Peyer's patch (tissue), 4 donors: ENCODE measurements around the gene RNF13.

Experiments
- POLR2A ChIP-seq, 2 donors: fragments of 450-650 bp; IDR thresholded peaks; one replicate each; pipeline ENCODE4 v1.5.1; 2017; ENCODE audit warnings: antibody characterized with exemption in 2 of 2, mild to moderate bottlenecking in 2 of 2, moderate library complexity in 2 of 2
- TF ChIP-seq, protein P1 (sequence below), 6 experiments: fragments of 450-650 bp in 4 of 6; fragments of 200-600 bp in 2 of 6; sonication (generic) in 1 of 6; IDR thresholded peaks; one replicate each; pipeline ENCODE4 v1.5.1; 2017 to 2019; ENCODE audit warnings: antibody characterized with exemption in 6 of 6, mild to moderate bottlenecking in 3 of 6, moderate library complexity in 1 of 6

DNA sequence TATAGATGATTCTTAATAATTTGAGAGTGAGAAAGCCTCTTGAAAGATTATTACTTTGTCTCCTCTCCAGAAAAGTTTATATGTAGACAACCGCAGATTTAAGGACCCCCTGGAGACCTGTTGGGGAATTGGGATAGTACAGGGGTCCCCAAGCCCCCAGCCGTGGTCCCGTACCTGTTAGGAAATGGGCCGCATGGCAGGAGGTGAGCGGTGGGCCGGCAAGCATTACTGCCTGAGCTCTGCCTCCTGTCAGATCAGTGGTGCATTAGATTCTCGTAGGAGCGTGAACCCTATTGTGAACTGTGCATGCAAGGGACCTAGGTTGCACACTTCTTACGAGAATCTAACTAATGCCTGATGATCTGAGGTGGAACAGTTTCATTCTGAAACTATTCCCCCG is 79.4 kb downstream of the RNF13 start:
- TF ChIP-seq, protein P1, sequence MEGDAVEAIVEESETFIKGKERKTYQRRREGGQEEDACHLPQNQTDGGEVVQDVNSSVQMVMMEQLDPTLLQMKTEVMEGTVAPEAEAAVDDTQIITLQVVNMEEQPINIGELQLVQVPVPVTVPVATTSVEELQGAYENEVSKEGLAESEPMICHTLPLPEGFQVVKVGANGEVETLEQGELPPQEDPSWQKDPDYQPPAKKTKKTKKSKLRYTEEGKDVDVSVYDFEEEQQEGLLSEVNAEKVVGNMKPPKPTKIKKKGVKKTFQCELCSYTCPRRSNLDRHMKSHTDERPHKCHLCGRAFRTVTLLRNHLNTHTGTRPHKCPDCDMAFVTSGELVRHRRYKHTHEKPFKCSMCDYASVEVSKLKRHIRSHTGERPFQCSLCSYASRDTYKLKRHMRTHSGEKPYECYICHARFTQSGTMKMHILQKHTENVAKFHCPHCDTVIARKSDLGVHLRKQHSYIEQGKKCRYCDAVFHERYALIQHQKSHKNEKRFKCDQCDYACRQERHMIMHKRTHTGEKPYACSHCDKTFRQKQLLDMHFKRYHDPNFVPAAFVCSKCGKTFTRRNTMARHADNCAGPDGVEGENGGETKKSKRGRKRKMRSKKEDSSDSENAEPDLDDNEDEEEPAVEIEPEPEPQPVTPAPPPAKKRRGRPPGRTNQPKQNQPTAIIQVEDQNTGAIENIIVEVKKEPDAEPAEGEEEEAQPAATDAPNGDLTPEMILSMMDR (IDR thresholded peaks at IDR 0.05), result no peak
- TF ChIP-seq POLR2A (IDR thresholded peaks at IDR 0.05), result no peak
